Measurements from ENCODE around the gene OGDHL.
"Not testable (repeated sequence)": the region's sequence is repeated elsewhere in the genome, so short reads cannot be mapped to it uniquely, and the experiment has no call there.

The OGDHL gene

GRCh38 chr10:49754951-49755350 is 7.2 kb downstream of the OGDHL start:
- not testable (repeated sequence) for DNase-seq

- no peak for DNase-seq
These were observed 9.5 kb downstream of the OGDHL start for GRCh38 chr10:49752584-49752983.

GRCh38 chr10:49751636-49752510 is 10.2 kb downstream of the OGDHL start:
- DNase-seq = no peak

GRCh38 chr10:49751216-49751615 is 10.9 kb downstream of the OGDHL start:
- no peak for DNase-seq

GRCh38 chr10:49750546-49750945 is 11.6 kb downstream of the OGDHL start:
- DNase-seq = no peak

- no peak for DNase-seq
These were observed 12.3 kb downstream of the OGDHL start for GRCh38 chr10:49749556-49750491.

GRCh38 chr10:49749144-49749543 is 13.0 kb downstream of the OGDHL start:
- DNase-seq = no peak

GRCh38 chr10:49748006-49748405 is 14.1 kb downstream of the OGDHL start:
- DNase-seq = no peak

GRCh38 chr10:49747303-49747646 is 14.8 kb downstream of the OGDHL start:
- no peak for DNase-seq

- no peak for DNase-seq
These were observed 15.4 kb downstream of the OGDHL start for GRCh38 chr10:49746626-49747302.

- no peak for DNase-seq
These were observed 16.4 kb downstream of the OGDHL start for GRCh38 chr10:49745756-49746155.

GRCh38 chr10:49744924-49745605 is 17.1 kb downstream of the OGDHL start:
- no peak for DNase-seq

GRCh38 chr10:49744091-49744685 is 17.9 kb downstream of the OGDHL start:
- DNase-seq = no peak

- DNase-seq = no peak
These were observed 18.6 kb downstream of the OGDHL start for GRCh38 chr10:49743464-49744075.

- DNase-seq = no peak
These were observed 19.2 kb downstream of the OGDHL start for GRCh38 chr10:49742683-49743463.

GRCh38 chr10:49741108-49741995 is 20.8 kb downstream of the OGDHL start:
- no peak for DNase-seq

GRCh38 chr10:49740346-49741107 is 21.6 kb downstream of the OGDHL start:
- DNase-seq = no peak

GRCh38 chr10:49739426-49739825 is 22.7 kb downstream of the OGDHL start:
- no peak for DNase-seq
